Measurements from ENCODE around the gene NEK11.
"Not testable (repeated sequence)": the region's sequence is repeated elsewhere in the genome, so short reads cannot be mapped to it uniquely, and the experiment has no call there.

NEK11 gene

DNA sequence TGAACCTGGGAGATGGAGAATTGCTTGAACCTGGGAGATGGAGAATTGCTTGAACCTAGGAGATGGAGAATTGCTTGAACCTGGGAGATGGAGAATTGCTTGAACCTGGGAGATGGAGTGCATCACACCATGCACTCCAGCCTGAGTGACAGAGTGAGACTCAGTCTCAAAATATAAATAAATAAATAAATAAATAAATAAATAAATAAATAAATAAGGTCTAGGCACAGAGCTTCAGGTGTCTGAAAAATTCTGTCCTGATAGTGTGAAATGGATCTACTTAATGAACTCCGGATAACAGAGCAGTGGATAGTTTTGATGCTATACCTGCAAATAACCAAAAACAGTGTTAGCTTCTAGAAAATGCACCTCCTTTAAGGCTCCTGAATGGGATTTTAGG lies 330.6 kb downstream of the NEK11 start:
- no peak overlapping the region for H3K27ac Mint-ChIP-seq
- H3K36me3 Mint-ChIP-seq (ENCODE audit: insufficient read depth): no peaks in the 10 kb centered on the region
- peaks cover 27 to 38% of the 10 kb centered on the region in 2 donors for H3K27me3 Mint-ChIP-seq
- H3K4me1 Mint-ChIP-seq (ENCODE audit: low read depth in 2 of 2): peaks cover 6 to 9% of the 10 kb centered on the region in 2 donors
- DNase-seq (no peak), ATAC-seq (replicated peaks) (no peak)
- H3K9me3 Mint-ChIP-seq: no peaks in the 10 kb centered on the region
- no peak overlapping the region for H3K4me3 Mint-ChIP-seq

DNA sequence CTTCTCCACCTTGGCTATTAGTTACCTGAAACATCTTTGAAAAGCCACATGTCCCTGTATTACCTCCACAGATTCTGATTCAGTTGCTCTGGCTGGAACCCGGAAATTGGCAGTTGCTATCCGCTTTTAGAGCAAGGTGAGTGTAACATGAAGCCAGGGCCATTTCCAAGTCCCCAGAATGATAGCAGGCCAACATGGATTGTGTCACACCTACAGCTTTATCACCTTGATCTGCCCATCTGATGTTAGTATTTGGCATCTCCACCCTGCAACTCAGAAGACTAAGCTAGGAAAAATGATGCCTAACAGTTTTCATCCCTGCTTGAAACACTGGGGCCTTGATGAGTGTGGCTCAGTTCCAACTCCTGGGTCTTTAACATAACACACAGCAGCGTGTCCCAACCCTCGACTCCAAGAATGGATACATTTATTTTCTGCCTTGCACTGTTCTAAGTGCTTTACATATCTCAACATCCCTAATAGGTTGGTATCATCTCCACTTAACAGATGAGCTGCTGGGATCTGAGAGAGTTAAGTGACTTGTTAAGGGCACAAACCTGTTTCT lies 333.6 kb downstream of the NEK11 start:
- Mint-ChIP-seq H3K27me3 (peaks cover 53 to 59% of the 10 kb centered on the region in 2 donors), H3K36me3 (ENCODE audit: insufficient read depth) (no peaks in the 10 kb centered on the region), H3K4me1 (ENCODE audit: low read depth in 2 of 2) (peaks cover 9 to 12% of the 10 kb centered on the region in 2 donors), H3K9me3 (no peaks in the 10 kb centered on the region), H3K27ac (no peak overlapping the region), H3K4me3 (no peak overlapping the region)
- DNase-seq: no peak
- ATAC-seq (replicated peaks): no peak

DNA sequence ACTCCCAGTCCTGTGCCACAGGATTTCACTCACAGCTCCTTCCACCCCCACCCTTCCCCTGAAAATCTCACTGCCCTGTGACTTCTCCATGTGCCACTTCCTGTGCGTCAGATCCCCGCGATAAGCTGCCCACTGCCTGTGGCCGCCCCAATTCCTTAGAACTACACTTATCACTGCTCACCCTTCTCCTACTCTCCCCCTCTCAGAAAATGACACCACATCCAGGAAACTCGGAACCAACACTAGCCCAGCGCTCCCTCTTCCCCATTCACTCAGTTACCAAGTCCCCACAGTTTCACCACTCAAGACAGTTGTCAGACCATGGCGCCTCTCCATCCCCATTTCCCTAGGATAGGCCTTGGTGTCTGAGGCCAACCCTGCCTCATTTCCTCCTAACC lies 334.4 kb downstream of the NEK11 start:
- H3K36me3 Mint-ChIP-seq (ENCODE audit: insufficient read depth); H3K9me3 Mint-ChIP-seq; DNase-seq: not testable (repeated sequence)
- Mint-ChIP-seq H3K27ac (peak overlapping the region in 1 of 2 donors; percentile 11), H3K4me3 (peak overlapping the region in 1 of 2 donors; percentile 78), H3K4me1 (ENCODE audit: low read depth in 2 of 2) (peaks cover 9 to 12% of the 10 kb centered on the region in 2 donors), H3K27me3 (peaks cover 53 to 63% of the 10 kb centered on the region in 2 donors)
- peak; percentile 43 for ATAC-seq (replicated peaks)

DNA sequence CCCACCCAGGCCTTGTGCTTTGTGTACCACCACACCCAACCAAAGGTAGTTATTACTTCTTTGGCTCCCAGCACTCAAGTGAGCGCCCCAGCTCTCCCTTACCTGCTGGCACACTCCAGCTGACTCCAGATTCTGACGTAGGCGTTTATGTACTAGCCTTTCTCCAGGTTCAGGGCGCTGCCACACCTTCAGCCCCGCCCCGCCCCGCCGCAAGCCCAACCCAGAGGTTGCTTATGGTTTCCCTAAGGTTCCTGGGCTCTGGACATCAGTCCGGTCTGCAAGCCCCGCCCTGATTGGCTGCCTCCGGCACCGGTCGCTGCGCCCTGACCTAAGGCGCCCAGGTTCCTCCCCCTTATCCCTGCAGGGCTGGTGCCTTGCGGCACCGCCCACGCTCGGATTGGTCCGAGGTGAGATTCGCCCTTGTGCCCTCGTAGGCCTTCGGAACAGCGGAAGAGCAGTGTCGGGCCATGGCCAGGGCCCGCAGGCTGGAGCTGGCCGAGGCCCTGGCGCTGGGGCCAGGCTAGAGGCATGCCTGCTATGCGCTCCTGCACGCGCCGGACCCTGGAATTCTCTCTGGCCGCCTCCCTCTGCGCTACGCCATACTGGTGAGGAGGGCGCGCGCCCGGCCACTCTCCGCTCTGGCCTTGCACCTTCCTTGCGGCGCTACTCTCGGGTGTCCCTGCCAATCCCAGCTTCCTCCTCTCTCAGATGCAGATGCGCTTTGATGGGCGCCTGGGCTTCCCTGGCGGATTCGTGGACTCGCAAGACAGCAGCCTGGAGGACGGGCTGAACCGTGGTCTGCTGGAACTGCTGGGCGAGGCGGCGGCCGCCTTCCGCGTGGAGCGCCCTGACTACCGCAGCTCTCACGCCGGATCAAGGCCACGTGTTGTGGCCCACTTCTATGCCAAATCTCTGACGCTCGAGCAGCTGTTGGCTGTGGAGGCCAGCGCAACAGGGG lies 335.1 kb downstream of the NEK11 start:
- H3K27ac Mint-ChIP-seq: peak overlapping the region in 1 of 2 donors; percentile 11
- H3K4me1 Mint-ChIP-seq (ENCODE audit: low read depth in 2 of 2): peaks cover 9 to 12% of the 10 kb centered on the region in 2 donors
- H3K36me3 Mint-ChIP-seq (ENCODE audit: insufficient read depth): no peaks in the 10 kb centered on the region
- H3K4me3 Mint-ChIP-seq: peak overlapping the region; percentile 57 to 78
- ATAC-seq (replicated peaks) (peak; percentile 76), DNase-seq (no peak)
- H3K27me3 Mint-ChIP-seq: peaks cover 48 to 57% of the 10 kb centered on the region in 2 donors
- no peaks in the 10 kb centered on the region for H3K9me3 Mint-ChIP-seq

DNA sequence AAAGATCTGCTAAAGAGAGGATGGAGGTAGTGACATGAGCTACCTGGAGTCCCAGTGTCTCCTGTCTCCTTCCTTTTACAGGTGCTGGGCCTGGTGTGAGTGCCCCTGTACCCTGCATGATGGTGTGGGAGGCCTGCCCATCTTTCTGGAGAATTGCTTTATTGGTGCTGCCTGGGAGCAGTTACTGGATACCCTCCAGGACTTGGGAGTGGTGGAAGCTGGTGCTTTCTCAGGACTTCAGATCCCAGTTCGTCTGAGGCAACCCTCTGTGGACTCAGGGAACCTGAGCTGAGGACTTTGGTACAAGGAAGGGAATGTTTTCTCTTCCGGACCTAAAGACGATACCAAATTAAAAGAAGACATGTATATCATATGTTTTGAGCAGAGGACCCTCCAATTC lies 336.6 kb downstream of the NEK11 start:
- Mint-ChIP-seq H3K27ac (no peak overlapping the region), H3K9me3 (no peaks in the 10 kb centered on the region), H3K27me3 (peaks cover 47 to 53% of the 10 kb centered on the region in 2 donors), H3K36me3 (ENCODE audit: insufficient read depth) (no peaks in the 10 kb centered on the region), H3K4me3 (no peak overlapping the region), H3K4me1 (ENCODE audit: low read depth in 2 of 2) (peaks cover 9 to 12% of the 10 kb centered on the region in 2 donors)
- ATAC-seq (replicated peaks): no peak
- no peak for DNase-seq

DNA sequence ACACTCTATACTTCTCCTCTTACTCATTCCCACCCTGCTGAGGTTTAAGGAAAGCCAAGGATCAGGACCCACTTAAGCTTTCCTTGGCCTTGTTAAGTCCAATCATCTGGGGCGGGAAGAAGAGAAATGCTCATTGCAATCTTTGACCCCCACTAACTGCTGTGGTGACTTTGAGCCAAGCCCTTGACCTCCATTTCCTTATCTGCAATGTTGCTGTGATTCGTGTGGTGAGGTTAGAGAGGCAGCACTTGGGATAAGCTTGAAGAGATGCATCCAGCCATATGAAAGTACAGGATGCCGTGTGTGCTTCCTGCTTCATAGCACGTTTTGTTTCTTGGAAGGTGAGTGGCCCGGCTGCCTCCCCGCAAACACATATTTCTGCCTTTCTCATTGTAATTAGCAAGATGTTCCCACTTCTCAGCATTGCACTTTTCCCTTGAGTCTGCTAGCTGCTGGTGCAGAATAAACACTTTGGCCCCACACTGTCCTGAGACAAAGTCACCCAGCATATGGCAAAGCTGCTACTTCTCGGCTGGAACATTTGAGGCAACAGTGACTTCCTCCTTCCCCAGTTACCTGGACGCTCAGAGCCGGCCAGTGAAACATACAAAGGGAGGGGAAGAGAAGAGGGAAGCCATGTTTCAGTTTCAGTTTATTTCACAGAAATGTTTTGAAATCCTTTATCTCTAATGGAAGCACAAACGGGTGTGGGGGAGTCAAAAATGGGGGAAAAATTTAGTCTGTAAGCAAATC lies 344.4 kb downstream of the NEK11 start:
- H3K9me3 Mint-ChIP-seq: no peaks in the 10 kb centered on the region
- no peak for ATAC-seq (replicated peaks)
- DNase-seq: no peak
- no peaks in the 10 kb centered on the region for H3K4me1 Mint-ChIP-seq (ENCODE audit: low read depth in 2 of 2)
- H3K4me3 Mint-ChIP-seq: no peak overlapping the region
- no peaks in the 10 kb centered on the region for H3K27me3 Mint-ChIP-seq
- no peak overlapping the region for H3K27ac Mint-ChIP-seq
- peaks cover 3% of the 10 kb centered on the region for H3K36me3 Mint-ChIP-seq (ENCODE audit: insufficient read depth)

DNA sequence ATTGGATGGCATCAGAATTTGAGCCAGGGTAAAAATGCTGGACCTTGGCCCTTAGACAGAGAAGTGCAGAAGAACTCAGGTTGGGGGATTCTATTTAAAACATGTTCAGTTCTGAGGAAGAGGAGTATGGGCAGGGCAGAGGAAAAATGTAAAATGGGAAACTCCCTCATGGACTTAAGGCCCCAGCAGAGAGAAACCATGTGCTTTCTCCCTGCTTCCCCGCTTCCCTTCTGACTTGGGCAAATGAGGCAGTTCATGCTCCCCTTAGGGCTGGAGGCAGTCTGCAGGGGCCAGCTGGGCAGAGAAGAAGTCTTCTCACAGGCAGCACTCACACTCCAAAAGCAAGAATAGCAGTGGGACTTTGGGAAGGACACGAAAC lies 345.0 kb downstream of the NEK11 start:
- Mint-ChIP-seq H3K27ac (no peak overlapping the region), H3K27me3 (no peaks in the 10 kb centered on the region), H3K4me3 (no peak overlapping the region), H3K9me3 (no peaks in the 10 kb centered on the region), H3K36me3 (ENCODE audit: insufficient read depth) (peaks cover 3% of the 10 kb centered on the region), H3K4me1 (ENCODE audit: low read depth in 2 of 2) (no peaks in the 10 kb centered on the region)
- ATAC-seq (replicated peaks): no peak
- no peak for DNase-seq

DNA sequence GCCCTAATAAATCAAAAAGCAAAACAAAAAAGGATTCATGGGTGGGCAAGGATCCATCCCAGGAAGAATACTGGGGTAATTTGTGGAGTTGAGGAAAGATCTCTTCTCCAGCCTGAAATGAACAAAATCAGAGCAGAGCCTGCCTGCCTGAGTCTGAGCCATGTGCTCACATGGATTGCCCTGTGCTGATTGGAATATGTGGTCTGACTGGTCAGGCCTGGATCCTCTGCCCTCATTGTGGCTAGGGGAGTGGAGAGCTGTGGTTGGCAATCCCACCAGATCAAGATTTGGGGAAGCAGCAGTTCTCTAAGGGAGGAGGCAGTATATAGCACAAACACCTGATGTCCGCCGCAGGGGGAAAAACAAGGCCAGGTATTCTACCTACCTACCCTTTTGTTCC lies 348.1 kb downstream of the NEK11 start:
- no peaks in the 10 kb centered on the region for H3K9me3 Mint-ChIP-seq
- no peaks in the 10 kb centered on the region for H3K4me1 Mint-ChIP-seq (ENCODE audit: low read depth in 2 of 2)
- ATAC-seq (replicated peaks): no peak
- H3K4me3 Mint-ChIP-seq: no peak overlapping the region
- H3K36me3 Mint-ChIP-seq (ENCODE audit: insufficient read depth): peaks cover 3% of the 10 kb centered on the region
- no peak overlapping the region for H3K27ac Mint-ChIP-seq
- H3K27me3 Mint-ChIP-seq: no peaks in the 10 kb centered on the region
- DNase-seq: no peak

- H3K4me3 Mint-ChIP-seq: peak overlapping the region; percentile 94 to 95
- H3K27me3 Mint-ChIP-seq; H3K36me3 Mint-ChIP-seq (ENCODE audit: insufficient read depth); DNase-seq; ATAC-seq (replicated peaks); H3K9me3 Mint-ChIP-seq: not testable (repeated sequence)
- H3K27ac Mint-ChIP-seq: peak overlapping the region; percentile 93 to 98
- H3K4me1 Mint-ChIP-seq (ENCODE audit: low read depth in 2 of 2): peaks cover 15 to 21% of the 10 kb centered on the region in 2 donors
These were observed 354.3 kb downstream of the NEK11 start for GRCh38 chr3:131380821-131381444.

- DNase-seq (peak; percentile 95), ATAC-seq (replicated peaks) (peak; percentile 96)
- peak within 1 kb of the TSS; percentile 93 to 98 for H3K27ac Mint-ChIP-seq
- no peaks in the 10 kb centered on the region for H3K27me3 Mint-ChIP-seq
- H3K9me3 Mint-ChIP-seq: no peaks in the 10 kb centered on the region
- peak within 1 kb of the TSS; percentile 94 to 95 for H3K4me3 Mint-ChIP-seq
- H3K4me1 Mint-ChIP-seq (ENCODE audit: low read depth in 2 of 2): peaks cover 20 to 21% of the 10 kb centered on the region in 2 donors
- H3K36me3 Mint-ChIP-seq (ENCODE audit: insufficient read depth): peaks cover 7% of the 10 kb centered on the region
These were observed 355.0 kb downstream of the NEK11 start, which contains the start of gene NUDT16 for GRCh38 chr3:131381445-131382291. Gene NUDT16, plus strand, starts transcription at chr3:131381774. Its CDS starts 31 bp downstream, at chr3:131381805.

- H3K4me3 Mint-ChIP-seq: no peak overlapping the region
- DNase-seq (no peak), ATAC-seq (replicated peaks) (no peak)
These were observed 359.9 kb downstream of the NEK11 start for GRCh38 chr3:131386429-131387165.

More at GRCh38 chr3:131386429-131387165, 359.9 kb downstream of the NEK11 start:
- peaks cover 0 to 9% of the 10 kb centered on the region in 2 donors for H3K27me3 Mint-ChIP-seq
- H3K36me3 Mint-ChIP-seq (ENCODE audit: insufficient read depth): peaks cover 3% of the 10 kb centered on the region
- peaks cover 13 to 15% of the 10 kb centered on the region in 2 donors for H3K4me1 Mint-ChIP-seq (ENCODE audit: low read depth in 2 of 2)
- peak overlapping the region in 1 of 2 donors; percentile 26 for H3K27ac Mint-ChIP-seq
- H3K9me3 Mint-ChIP-seq: no peaks in the 10 kb centered on the region

Data from effector memory CD8-positive, alpha-beta T cell (primary cell).